C1 segment of cervical spinal cord (tissue), 14 donors: Measurements from ENCODE around the gene MB21D2.
"Not testable (repeated sequence)": the region's sequence is repeated elsewhere in the genome, so short reads cannot be mapped to it uniquely, and the experiment has no call there.

Experiments
- DNase-seq, 14 donors: peaks; one replicate each; lab custom pipeline; 2025; lab: John Stamatoyannopoulos, UW

The MB21D2 gene

DNA sequence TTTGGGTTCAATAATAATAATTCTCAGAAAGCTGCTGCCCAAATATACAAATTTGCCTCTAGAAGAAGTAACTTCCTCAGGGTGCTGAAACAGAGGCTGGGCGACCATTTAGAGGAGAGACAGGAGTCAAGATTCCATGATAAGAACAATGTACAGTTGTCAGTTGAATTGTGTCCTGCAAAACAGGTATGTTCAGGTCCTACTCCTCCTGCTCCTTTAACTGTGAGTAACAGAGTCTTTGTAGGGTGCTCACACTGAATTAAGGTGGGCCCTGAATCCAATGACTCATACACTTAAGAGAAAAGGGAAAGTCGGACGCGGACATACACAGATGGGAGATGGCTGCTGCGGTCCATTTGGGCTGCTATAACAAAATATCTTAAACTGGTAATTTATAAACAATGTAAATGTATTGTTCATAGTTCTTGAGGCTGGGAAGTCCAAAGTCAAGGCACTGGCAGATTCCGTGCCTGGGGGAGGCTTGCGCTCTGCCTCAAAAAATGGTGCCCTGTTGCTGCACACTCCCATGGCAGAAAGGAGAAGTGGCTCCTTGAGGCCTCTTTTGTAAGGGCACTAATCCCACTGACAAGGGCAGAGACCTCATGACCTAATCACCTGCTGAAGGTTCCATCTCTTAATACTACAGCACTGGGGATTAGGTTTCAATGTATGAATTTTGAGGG is 55.1 kb downstream of the MB21D2 start:
- DNase-seq: no peak

DNA sequence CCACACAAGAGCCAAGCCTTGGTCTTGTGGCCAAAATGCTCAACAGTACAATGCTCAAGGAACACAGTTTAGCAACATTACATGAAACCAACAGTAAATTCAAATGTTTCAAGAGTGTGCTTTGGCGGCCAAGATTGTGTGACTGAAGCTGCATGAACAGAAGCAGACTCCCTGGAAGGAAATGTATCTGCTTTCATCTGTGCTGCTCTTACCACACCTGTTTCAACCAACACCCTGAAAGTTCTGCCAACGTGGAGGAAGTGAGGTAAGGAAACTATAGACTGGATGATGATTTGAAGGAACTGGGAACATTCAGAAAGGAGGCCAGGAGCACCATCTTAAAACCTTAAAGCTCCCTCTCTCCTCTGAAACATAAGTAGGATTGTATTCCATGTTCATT is 55.7 kb downstream of the MB21D2 start:
- no peak for DNase-seq

DNA sequence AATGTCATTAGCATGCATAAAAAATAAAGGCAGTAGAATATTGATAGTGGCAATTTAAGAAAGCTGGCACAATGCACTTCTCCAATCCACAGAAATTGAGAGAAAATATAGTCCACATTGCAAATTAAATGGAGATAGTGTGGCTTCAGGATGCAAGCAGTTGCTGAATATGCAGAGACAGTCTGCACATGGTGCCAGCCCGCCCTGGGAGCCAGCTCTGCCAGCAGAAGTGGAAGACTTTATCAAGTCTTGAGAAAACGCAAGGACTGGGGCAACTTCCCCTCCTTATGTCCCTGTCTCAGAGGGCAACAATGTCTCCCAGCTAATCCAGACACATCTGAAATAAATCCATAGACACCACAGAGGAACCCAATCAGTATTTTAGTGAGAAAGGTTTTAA is 57.2 kb downstream of the MB21D2 start:
- DNase-seq: no peak

DNA sequence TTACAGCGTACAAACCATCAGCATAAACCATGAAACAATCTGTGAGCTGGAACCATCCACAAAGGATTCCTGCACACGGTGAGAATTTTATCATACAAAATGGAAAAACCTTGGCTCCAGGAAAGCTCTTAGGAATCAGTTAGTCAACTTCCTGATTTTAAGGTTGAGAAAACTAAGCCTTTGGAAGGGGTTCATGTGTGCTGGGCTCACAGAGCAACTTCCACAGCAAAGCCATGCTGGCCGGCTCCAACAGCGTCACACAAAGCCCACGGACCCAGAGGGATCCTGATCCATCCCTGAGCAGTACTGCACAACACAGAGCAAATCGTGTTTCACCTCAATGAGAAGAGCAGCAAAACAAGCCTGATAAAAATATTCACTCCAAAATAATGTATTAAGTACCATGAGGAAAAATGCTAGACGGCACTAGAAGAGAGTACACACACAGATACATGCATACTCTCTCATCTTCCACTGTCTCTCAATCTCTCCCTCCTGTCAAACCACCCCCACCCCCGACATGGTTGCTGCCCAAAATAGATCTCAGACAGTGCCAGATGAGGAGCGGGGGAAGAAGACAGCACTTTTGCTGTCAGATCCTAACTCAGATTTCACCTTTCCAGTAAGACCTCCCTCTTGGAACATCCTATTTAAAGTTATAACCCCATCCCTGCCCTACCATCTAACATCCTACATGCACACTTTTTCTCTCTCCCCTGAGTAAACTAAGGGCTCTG is 58.6 kb downstream of the MB21D2 start:
- DNase-seq: no peak

DNA sequence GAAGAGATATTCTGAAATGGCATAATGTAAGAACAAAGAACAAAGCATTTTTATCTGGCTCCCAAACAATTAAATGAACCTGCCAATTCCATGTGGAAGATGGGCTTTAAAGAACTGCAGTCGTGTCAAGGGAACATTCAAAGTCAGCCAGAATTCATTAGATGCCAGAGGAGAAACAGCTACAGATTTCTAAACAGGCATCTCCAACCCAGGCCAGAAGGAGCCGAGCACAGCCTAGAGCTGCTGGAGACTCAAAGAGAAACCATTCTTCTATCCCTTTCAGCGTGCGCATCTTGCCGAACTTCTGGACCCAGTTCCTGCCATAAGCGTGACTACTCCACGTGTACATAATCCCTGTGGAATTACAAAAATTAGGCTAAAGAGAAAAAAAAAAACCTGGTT is 60.4 kb downstream of the MB21D2 start:
- DNase-seq: peak in 2 of 14 donors; percentile 2 to 7

DNA sequence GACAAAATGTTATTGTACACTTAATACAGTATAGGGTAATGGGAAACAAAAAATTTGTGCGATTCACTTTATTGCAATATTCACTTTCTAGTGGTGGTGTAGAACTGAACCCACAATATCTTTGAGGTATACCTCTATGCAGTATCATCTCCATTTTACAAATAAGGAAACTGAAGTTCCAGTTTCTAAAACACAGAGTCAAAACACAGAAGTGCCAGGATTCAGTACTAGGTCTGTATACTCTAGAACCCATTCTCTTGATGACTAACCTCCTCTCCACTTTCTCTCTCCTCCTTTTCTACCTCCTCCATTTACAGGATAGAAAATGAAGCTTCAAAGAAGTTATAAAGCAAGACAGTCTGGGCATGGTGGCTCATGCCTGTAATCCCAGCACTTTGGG is 62.2 kb downstream of the MB21D2 start:
- DNase-seq: no peak

DNA sequence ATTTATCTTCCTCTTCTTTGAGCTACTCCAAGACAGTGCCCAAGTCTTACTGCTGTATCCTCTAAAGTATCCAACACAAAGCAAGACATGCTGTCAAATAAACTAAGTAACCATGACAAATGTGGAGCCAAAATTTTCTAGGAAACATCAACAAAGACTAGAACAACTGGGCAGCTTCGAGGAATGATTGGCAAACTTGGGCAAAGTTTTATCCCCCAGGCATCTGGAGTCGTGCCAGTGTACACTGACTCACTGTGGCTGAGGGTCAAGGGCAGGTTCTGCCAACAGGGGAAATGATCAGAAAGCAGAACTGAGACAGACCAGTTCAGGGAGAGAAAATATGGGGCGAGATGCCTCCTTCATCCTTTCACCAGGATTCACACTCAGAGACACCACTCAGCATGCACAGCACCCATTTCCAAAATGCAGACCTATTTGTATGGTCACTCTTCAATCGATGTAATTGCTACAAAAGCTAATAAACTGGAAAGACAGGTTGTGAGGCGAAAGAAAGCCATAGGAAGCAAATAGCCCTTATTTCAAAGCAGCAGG is 65.8 kb downstream of the MB21D2 start:
- DNase-seq: peak in 8 of 14 donors; percentile 2 to 62 (median 19)

DNA sequence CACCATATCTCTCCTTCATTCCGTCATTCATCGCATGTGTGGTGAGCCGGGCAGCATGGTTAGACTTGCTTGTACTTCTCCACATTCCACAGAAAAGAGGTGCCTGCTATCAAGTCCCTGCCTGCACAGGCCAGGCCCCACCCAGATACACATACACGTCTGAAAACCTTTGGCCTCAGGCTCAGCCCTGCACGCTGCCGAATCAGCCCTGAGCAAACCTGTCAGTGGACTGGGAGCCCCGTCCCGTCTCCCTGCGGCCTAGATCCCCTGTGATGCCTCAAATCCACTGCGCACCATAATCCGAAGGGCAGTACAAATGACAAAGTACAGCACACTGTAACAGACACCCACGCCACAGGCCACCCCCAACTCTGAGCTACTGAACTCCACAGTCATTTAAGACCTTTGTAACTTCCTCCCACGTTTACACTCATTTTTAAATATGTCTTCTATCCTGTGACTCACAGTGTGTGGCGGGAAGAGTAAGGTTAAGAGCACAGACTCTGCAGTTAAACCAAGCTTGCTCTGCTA is 67.1 kb downstream of the MB21D2 start:
- no peak for DNase-seq

DNA sequence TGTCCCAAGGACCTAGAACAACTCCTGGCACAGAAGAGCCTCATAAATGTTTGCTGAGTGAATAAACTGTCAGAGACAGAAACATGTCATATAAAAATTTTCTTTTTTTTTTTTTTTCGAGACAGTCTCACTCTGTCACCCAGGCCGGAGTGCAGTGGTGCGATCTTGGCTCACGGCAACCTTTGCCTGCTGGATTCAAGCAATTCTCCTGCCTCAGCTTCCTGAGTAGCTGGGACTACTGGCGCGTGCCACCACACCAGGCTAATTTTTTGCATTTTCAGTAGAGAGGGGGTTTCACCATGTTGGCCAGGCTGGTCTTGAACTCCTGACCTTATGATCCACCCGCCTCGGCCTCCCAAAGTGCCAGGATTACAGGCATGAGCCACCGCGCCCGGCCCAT is 67.8 kb downstream of the MB21D2 start:
- DNase-seq: not testable (repeated sequence)

DNA sequence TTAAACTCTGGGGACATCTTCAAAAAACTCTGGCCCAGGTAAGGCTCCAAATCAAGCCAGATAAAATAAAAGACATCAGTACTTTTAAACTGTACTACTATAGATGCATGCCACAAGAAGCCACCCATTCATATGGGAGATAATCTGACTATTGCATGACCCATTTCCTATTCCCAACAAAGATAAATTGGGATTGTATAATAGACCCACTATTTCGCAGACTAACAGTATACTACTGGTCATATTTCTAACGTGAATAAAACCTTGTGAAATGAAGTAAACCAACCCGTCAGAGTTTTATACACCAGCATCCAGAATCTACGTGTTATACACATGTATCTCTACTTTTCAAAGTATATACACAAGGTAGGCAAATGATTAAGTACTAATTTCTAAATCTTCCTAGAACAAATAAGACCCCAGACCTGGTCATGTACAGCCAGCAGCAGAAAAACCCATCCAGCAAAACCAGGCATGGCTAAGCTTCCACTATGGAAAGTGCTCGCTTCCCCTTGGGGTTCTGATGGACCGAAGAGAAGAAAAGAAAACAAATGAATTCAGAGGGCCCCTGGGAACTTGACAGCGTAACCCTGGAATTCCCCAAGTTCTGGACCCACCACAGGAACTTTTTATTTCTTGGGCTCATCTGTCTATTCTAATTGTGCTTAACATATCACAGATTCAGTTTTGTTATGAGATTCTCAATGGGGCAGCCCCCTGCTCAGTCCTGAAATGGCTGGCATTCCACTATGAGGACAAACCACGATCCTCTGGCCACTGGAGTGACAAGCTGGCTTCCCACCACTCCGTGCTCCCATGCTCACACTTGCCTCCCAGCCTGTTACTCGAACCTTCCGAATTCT is 69.1 kb downstream of the MB21D2 start:
- no peak for DNase-seq

DNA sequence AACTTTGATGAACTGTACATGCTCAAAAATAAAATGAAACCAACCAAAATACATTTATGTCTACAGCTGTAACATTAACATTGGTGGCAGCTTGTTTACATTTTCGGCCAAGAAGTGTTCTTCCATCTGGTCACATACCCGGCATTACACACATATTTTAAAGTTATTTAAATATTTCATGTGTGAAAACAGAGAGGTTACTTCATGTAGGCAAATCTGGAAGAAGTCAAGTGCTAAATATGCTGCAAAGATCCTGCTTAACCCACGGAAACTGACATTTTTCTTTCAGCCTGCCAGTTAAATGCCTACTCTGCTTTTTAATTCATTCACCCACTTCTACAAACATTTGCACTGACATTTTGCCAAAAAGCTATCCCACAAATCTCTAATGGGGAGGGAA is 69.7 kb downstream of the MB21D2 start:
- DNase-seq: no peak

DNA sequence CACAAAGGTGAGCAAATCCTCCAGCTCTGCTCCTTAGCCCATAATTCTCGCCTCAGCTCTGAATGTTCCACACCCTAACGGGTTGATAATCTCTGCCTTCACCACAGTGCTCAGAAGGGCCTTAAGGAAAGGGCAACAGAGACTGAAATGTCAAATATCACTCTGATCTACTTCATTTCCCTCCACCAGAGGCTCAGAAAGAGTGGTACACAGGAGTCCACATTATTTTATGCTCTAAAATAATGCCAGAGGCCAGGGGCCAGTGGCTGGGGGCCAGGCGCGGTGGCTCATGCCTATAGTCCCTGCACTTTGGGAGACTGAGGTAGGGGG is 72.2 kb downstream of the MB21D2 start:
- DNase-seq: no peak

DNA sequence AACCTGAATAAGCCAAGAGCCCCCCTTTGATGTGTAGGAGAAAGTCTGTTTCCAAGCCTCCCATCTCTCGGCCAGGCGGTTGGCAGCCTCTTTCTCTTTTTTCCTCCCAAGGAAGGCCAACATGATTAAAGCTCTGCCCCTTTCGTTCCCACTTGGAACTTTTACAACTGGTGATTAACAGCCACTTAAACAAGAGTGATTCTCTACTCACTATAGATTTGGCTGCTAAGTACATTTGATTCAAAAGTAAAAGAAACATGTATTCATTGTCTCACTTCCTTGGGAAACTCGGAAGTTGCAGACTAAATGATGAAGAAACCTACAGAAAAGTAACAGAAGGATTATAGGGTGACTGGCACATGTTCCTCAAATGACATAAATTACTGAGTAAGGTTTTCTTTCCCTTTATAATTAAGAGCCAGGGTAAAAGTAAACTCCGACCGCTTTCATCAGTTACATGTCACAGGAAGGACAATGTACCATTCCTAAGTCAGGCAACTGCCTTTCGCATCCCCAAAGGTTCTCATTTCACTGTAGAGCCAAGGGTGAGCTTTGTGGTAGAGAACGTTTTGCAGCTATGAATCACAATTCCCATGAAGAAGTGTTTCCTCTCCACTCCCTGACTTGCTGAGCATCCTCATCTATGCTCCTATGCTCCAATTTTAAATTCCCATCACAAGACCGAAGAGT is 72.7 kb downstream of the MB21D2 start:
- no peak for DNase-seq

DNA sequence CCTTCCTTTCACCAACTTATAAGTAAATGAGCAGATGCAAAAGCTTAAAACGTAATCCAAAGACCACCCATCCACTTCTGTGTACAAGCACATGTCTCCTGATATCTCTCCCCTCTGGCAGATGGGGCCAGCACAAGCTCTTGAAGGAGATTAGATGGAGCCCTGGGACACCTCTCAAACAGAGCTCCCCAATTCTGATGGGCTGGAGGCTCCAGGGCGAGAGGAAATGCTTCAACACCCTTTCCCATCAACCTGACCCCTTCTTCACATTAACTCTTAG is 73.2 kb downstream of the MB21D2 start:
- DNase-seq: no peak

DNA sequence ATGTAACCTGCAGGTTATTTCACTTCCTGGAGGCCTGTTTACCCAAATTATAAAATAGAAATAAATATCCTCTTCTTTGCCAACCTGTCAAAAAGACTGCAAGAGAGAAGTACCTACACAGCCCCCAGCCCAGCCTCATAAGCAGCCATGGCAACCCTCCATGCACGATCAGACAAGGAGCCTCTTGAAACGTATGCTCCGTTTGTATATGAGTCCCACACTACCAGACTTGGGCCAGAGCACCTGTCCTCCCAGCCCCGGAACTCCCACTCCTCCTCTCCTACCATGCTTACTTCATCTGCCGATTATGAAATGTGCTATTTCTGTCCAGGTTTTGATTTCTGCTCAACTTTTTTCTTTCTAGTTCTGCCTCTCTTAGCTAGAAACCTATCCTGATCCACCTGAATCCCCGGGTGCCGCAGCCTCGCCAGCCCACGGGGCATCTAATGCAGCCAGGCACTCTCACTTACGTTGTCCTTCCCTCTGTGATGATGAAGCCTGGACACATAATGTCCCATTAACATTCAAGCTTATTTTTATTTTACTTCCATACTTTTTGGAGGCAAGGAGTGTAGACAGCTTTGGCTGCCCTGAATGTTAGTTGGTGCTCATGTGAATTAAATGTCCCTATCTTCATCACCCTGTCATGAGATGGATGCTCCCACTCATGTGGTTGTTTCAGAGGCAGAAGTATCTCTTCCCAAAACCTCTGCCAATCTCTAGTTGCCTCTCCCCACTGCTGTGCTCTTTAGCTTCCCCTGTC is 73.8 kb downstream of the MB21D2 start:
- no peak for DNase-seq

DNA sequence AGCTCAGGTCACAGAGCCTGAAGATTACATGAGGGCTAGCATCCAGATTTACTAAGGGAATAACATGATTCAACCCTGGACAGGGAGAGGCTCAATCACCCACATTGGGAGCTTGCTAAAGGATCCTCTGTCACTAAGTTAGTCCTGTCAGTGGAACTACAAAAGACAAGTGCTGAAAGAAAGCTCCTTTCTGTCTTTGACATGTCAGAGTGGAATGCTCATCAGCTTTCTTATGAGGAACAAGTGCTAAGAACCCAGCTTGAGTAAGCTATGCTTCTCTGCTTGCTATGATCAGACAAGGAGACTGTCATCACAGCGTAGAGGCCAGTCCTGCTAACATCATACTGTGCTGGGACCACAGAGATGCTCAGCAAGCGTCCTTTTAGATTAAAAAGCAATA is 74.5 kb downstream of the MB21D2 start:
- no peak for DNase-seq

DNA sequence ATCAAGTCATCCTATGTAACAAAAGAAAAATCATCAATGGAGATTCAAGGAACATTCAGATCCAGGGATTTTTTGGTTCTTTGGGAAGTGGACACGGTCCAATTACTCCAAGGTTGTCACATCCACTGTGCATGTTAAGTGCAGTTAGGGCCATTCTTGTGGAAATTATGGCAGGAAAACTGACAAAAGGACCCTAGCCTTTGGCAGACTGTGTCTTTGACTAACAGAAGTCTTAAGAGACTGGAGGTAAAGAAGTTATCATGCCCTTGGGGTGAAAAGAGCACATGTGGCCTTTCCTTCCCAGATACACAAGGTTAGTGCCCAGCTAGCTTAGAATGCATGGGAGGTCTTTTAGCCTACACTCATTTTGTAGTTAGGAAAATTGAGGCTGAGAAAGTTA is 74.9 kb downstream of the MB21D2 start:
- no peak for DNase-seq

DNA sequence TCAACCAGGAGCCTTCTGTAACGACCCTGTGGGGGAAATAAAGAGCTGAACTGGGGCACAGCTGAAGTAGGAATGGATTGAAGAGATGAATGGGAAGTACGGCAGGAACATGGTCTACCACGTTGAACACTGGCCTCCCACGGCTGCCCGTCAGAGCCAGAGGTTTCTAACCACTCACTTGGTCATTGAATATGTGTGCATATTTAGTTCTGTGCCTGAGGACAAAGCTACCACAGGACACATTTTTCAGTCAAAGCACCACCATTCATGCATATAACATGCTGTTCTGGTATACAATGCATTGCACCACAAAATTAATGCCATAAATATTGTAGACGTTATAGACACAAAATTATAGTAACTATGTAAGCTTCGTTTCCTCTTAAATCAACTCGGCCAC is 75.5 kb downstream of the MB21D2 start:
- DNase-seq: no peak

DNA sequence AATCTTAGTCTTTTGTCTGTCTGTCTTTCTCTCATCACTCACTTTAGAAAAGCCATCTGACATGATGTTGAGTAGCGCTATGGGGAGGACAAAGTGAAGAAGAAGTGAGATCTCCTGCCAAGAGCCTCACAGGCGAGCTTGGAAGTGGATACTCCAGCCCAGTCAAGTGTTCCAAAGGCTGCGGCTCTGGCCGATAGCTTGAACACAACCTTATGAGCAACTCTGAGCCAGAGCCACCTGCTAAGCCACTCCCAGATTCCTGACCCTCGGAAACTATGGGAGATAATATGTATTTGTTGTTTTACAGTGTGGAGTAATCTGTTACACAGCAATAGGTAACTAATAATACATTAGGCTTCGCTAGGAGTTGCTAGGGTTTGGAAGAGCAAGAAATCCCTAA is 76.2 kb downstream of the MB21D2 start:
- DNase-seq: no peak

DNA sequence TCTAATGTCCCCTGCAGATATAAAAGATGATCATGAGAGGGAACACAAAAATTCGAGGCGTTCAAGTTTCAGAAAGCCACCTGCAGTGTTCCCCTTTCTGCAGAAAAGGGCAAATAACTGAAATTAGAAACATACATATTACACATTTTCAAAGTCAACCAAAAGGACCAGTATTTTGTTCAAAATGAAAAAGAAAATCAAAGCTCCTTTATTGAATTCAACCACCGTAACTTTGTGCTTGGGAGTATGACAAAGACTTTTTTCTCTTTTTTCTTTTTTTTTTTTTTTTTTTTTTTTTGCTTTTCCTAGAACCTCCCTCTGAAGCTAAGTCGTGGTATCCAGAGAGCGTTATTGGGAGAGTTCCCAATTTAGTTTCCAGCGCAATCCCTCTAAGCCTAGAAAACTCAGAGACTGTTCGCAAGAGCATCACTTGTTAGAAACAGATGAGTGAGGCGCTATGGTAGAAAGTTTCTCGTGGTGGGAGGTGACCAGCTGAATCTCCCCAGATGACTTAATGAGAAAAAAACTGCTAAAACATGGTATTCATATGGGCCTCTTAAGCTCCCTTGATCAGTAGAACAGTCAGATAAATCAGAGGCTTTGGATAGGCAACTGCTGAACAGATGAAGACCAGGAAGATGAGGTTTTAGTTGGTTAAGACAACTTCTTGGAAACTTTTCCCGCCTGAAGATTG is 77.4 kb downstream of the MB21D2 start:
- DNase-seq: no peak
